ENCODE data around the gene EXOC4. TPM values are rescaled to one million over a fixed set of nuclear protein-coding genes. Genes with fewer than 3 reads are reported as not detected.
A peak's percentile ranks its signal among the peaks of the same experiment; 100 is the strongest.

The EXOC4 gene
- total RNA-seq, 1 experiment from 2014 or later, result 66.2 TPM

- Histone ChIP-seq H3K36me3 (ENCODE audit: control insufficient read depth, insufficient read depth, low read length) (no peaks in the 10 kb centered on the region; the same call in none of the 2 replicates), H3K4me1 (peaks cover 10% of the 10 kb centered on the region), H3K27me3 (replicated peaks; ENCODE audit: control insufficient read depth, insufficient read depth, low read length) (no peaks in the 10 kb centered on the region), H3K4me3 (ENCODE audit: low read depth, low read length) (no peak overlapping the region), H3K9me3 (peaks cover 24% of the 10 kb centered on the region)
- Mint-ChIP-seq H3K4me1 (ENCODE audit: low read depth, unreplicated experiment) (peaks cover 15% of the 10 kb centered on the region), H3K27me3 (ENCODE audit: insufficient read depth, unreplicated experiment) (no peaks in the 10 kb centered on the region), H3K36me3 (ENCODE audit: insufficient read depth, unreplicated experiment) (peaks cover 21% of the 10 kb centered on the region), H3K9me3 (ENCODE audit: unreplicated experiment) (peaks cover 37% of the 10 kb centered on the region), H3K27ac (ENCODE audit: unreplicated experiment) (no peak overlapping the region), H3K4me3 (ENCODE audit: unreplicated experiment) (no peak overlapping the region)
- no peak for TF ChIP-seq CTCF (IDR thresholded peaks at IDR 0.05; ENCODE audit: insufficient read depth in 1 of 2, low read depth in 1 of 2, low read length in 1 of 2, severe bottlenecking in 1 of 2, unreplicated experiment in 1 of 2)
- no peak for DNase-seq
- ChIA-PET CTCF (no interaction called here), POLR2A (no interaction called here)
- no TSS peak for BruUV-seq (replicated peaks)
- intact Hi-C loops (cut with micrococcal nuclease; ENCODE audit: unreplicated experiment), result no loop called here
These were observed 776.0 kb downstream of the EXOC4 start for GRCh38 chr7:134028853-134029252.

GRCh38 chr7:134029743-134030142 lies 776.9 kb downstream of the EXOC4 start:
- H3K27me3 Mint-ChIP-seq (ENCODE audit: insufficient read depth, unreplicated experiment), result no peaks in the 10 kb centered on the region

GRCh38 chr7:134030460-134030865 lies 777.6 kb downstream of the EXOC4 start:
- H3K4me1 Mint-ChIP-seq (ENCODE audit: low read depth, unreplicated experiment), result peaks cover 24% of the 10 kb centered on the region
- intact Hi-C loops (cut with micrococcal nuclease; ENCODE audit: unreplicated experiment), result loop anchor here (1.0 kb wide), 1 partner anchor 111 kb away; no protein-coding TSS in a partner anchor
- Histone ChIP-seq H3K36me3 (ENCODE audit: control insufficient read depth, insufficient read depth, low read length) (no peaks in the 10 kb centered on the region; the same call in none of the 2 replicates), H3K9me3 (peaks cover 24% of the 10 kb centered on the region), H3K27me3 (replicated peaks; ENCODE audit: control insufficient read depth, insufficient read depth, low read length) (no peaks in the 10 kb centered on the region), H3K4me1 (peaks cover 14% of the 10 kb centered on the region), H3K4me3 (ENCODE audit: low read depth, low read length) (no peak overlapping the region)
- POLR2A ChIA-PET, result no interaction called here
- H3K36me3 Mint-ChIP-seq (ENCODE audit: insufficient read depth, unreplicated experiment), result peaks cover 21% of the 10 kb centered on the region
- peak; percentile 34 to 35 for DNase-seq
- BruUV-seq (replicated peaks), result no TSS peak
- H3K4me3 Mint-ChIP-seq (ENCODE audit: unreplicated experiment), result no peak overlapping the region
- H3K27me3 Mint-ChIP-seq (ENCODE audit: insufficient read depth, unreplicated experiment), result no peaks in the 10 kb centered on the region
- H3K9me3 Mint-ChIP-seq (ENCODE audit: unreplicated experiment), result peaks cover 53% of the 10 kb centered on the region
- CTCF ChIA-PET, result interaction anchor here (0.5 to 1.2 kb wide), 3 partner anchors 111 to 939 kb away, joined by 3 to 11 read pairs (median 3); no protein-coding TSS in a partner anchor
- H3K27ac Mint-ChIP-seq (ENCODE audit: unreplicated experiment), result peak overlapping the region; percentile 34
- no peak for TF ChIP-seq CTCF (IDR thresholded peaks at IDR 0.05; ENCODE audit: insufficient read depth in 1 of 2, low read depth in 1 of 2, low read length in 1 of 2, severe bottlenecking in 1 of 2, unreplicated experiment in 1 of 2)

More at GRCh38 chr7:134029743-134030142, 776.9 kb downstream of the EXOC4 start:
- Mint-ChIP-seq H3K4me1 (ENCODE audit: low read depth, unreplicated experiment) (peaks cover 24% of the 10 kb centered on the region), H3K9me3 (ENCODE audit: unreplicated experiment) (peaks cover 45% of the 10 kb centered on the region), H3K36me3 (ENCODE audit: insufficient read depth, unreplicated experiment) (peaks cover 21% of the 10 kb centered on the region), H3K27ac (ENCODE audit: unreplicated experiment) (no peak overlapping the region), H3K4me3 (ENCODE audit: unreplicated experiment) (no peak overlapping the region)
- intact Hi-C loops (cut with micrococcal nuclease; ENCODE audit: unreplicated experiment), result loop anchor here (1.0 kb wide), 1 partner anchor 112 kb away; no protein-coding TSS in a partner anchor
- Histone ChIP-seq H3K36me3 (ENCODE audit: control insufficient read depth, insufficient read depth, low read length) (no peaks in the 10 kb centered on the region; the same call in none of the 2 replicates), H3K27me3 (replicated peaks; ENCODE audit: control insufficient read depth, insufficient read depth, low read length) (no peaks in the 10 kb centered on the region), H3K9me3 (peaks cover 24% of the 10 kb centered on the region), H3K4me3 (ENCODE audit: low read depth, low read length) (no peak overlapping the region), H3K4me1 (peaks cover 14% of the 10 kb centered on the region)
- ChIA-PET CTCF (interaction anchor here (0.5 to 1.2 kb wide), 2 partner anchors 111 to 938 kb away, joined by 3 to 11 read pairs; no protein-coding TSS in a partner anchor), POLR2A (no interaction called here)
- no peak for DNase-seq
- TF ChIP-seq CTCF (IDR thresholded peaks at IDR 0.05; ENCODE audit: insufficient read depth in 1 of 2, low read depth in 1 of 2, low read length in 1 of 2, severe bottlenecking in 1 of 2, unreplicated experiment in 1 of 2), result no peak
- no TSS peak for BruUV-seq (replicated peaks)
